ENCODE measurements around the gene PIGB.
"Not testable (repeated sequence)": the region's sequence is repeated elsewhere in the genome, so short reads cannot be mapped to it uniquely, and the experiment has no call there.

PIGB gene

GRCh38 chr15:55279746-55280351 lies 39.2 kb upstream of the PIGB start:
- no peak for DNase-seq (ENCODE audit: low spot score)
- no peak for TF ChIP-seq CTCF (IDR thresholded peaks at IDR 0.05)
- H3K27ac ChIP-seq = no peak overlapping the region
- no peak overlapping the region for H3K4me3 ChIP-seq

- not testable (repeated sequence) for H3K27ac ChIP-seq; DNase-seq (ENCODE audit: low spot score); H3K4me3 ChIP-seq
These were observed 38.4 kb upstream of the PIGB start for GRCh38 chr15:55280589-55280988.

GRCh38 chr15:55281517-55282228 lies 37.3 kb upstream of the PIGB start:
- peak overlapping the region in 1 of 2 donors; percentile 52 for H3K27ac ChIP-seq
- TF ChIP-seq CTCF (IDR thresholded peaks at IDR 0.05) = no peak
- no peak overlapping the region for H3K4me3 ChIP-seq
- no peak for DNase-seq (ENCODE audit: low spot score)

- Histone ChIP-seq H3K27ac (peak overlapping the region in 1 of 2 donors; percentile 52), H3K4me3 (peak overlapping the region; percentile 18)
- no peak for DNase-seq (ENCODE audit: low spot score)
- no peak for TF ChIP-seq CTCF (IDR thresholded peaks at IDR 0.05)
These were observed 36.7 kb upstream of the PIGB start for GRCh38 chr15:55282284-55282833.

- Histone ChIP-seq H3K4me3 (no peak overlapping the region), H3K27ac (no peak overlapping the region)
- no peak for DNase-seq (ENCODE audit: low spot score)
- no peak for TF ChIP-seq CTCF (IDR thresholded peaks at IDR 0.05)
These were observed 35.5 kb upstream of the PIGB start for GRCh38 chr15:55283379-55284147.

- H3K27ac ChIP-seq = no peak overlapping the region
- no peak for DNase-seq (ENCODE audit: low spot score)
These were observed 34.6 kb upstream of the PIGB start for GRCh38 chr15:55284426-55284825.

GRCh38 chr15:55286442-55287189 lies 32.4 kb upstream of the PIGB start:
- not testable (repeated sequence) for H3K27ac ChIP-seq; DNase-seq (ENCODE audit: low spot score)

More at GRCh38 chr15:55284426-55284825, 34.6 kb upstream of the PIGB start:
- no peak overlapping the region for H3K4me3 ChIP-seq
- TF ChIP-seq CTCF (IDR thresholded peaks at IDR 0.05) = no peak

More at GRCh38 chr15:55286442-55287189, 32.4 kb upstream of the PIGB start:
- not testable (repeated sequence) for H3K4me3 ChIP-seq
